SU-DHL-6 (cell line): ENCODE data around the gene ZNF610.

Source experiments
- H2AFZ ChIP-seq: fragments of 200-600 bp; sonication (generic); 2 replicates; pipeline ENCODE4 v1.6.1; 2014; ENCODE audit warnings: low read depth, mild to moderate bottlenecking, moderate library complexity, mixed read lengths, antibody characterized with exemption, low read length; ENCODE audit not compliant: severe bottlenecking
- H3F3A ChIP-seq: fragments of 200-600 bp; shearing (Covaris generic); 2 replicates; pipeline ENCODE4 v1.6.0; 2016; ENCODE audit warnings: antibody characterized with exemption, mild to moderate bottlenecking; ENCODE audit not compliant: insufficient read depth
- H3K27ac ChIP-seq: fragments of 200-600 bp; sonication (generic); 2 replicates; pipeline ENCODE4 v1.5.1; 2016; ENCODE audit warnings: low read depth, mild to moderate bottlenecking, low read length, moderate library complexity, mixed read lengths
- H3K27me3 ChIP-seq: fragments of 200-600 bp; sonication (generic), shearing (Covaris generic); 2 replicates; pipeline ENCODE4 v1.6.0; 2014; ENCODE audit warnings: mild to moderate bottlenecking, low read length
- H3K36me3 ChIP-seq: fragments of 200-600 bp; sonication (generic); 2 replicates; pipeline ENCODE4 v1.6.1; 2014; ENCODE audit warnings: mild to moderate bottlenecking, low read length, mixed read lengths
- H3K4me2 ChIP-seq: fragments of 300-600, 200-600 bp; shearing (Covaris generic), sonication (generic); 2 replicates; pipeline ENCODE4 v1.6.0; 2014; ENCODE audit warnings: low read length, low read depth, mild to moderate bottlenecking; ENCODE audit not compliant: poor library complexity, severe bottlenecking
- H3K4me3 ChIP-seq: fragments of 200-600 bp; sonication (generic); 2 replicates; pipeline ENCODE4 v1.5.1; 2014; ENCODE audit warnings: antibody characterized with exemption, low read length, mild to moderate bottlenecking, mixed read lengths; ENCODE audit not compliant: insufficient read depth, poor library complexity, severe bottlenecking
- H3K79me2 ChIP-seq: fragments of 200-600 bp; sonication (generic); 2 replicates; pipeline ENCODE4 v1.6.1; 2014; ENCODE audit warnings: mild to moderate bottlenecking, low read length, moderate library complexity; ENCODE audit not compliant: insufficient read depth
- H3K9ac ChIP-seq: fragments of 200-600 bp; sonication (generic); 2 replicates; pipeline ENCODE4 v1.7.0; 2014; ENCODE audit warnings: mild to moderate bottlenecking, low read length
- H3K9me2 ChIP-seq: fragments of 200-600 bp; sonication (generic); replicated peaks from 2 replicates; pipeline ENCODE4 v1.6.1; 2014; ENCODE audit warnings: low read length; ENCODE audit not compliant: insufficient read depth
- H3K9me3 ChIP-seq: fragments of 200-600 bp; sonication (generic); 2 replicates; pipeline ENCODE4 v1.6.1; 2014; ENCODE audit warnings: low read length, mixed read lengths; ENCODE audit not compliant: insufficient read depth
- H4K20me1 ChIP-seq: fragments of 200-600 bp; sonication (generic); 2 replicates; pipeline ENCODE4 v1.6.1; 2014; ENCODE audit warnings: low read depth, mild to moderate bottlenecking, antibody characterized with exemption, low read length, moderate library complexity, mixed read lengths
- EZH2phosphoT487 ChIP-seq: fragments of 200-600 bp; sonication (generic), shearing (Covaris generic); conservative IDR thresholded peaks from 2 replicates; pipeline ENCODE4 v1.6.1; 2018; ENCODE audit warnings: mild to moderate bottlenecking, antibody characterized with exemption, low read length, moderate library complexity, mixed read lengths
- TF ChIP-seq, protein P1 (sequence below): fragments of 200-600 bp; sonication (generic); IDR thresholded peaks from one replicate; pipeline ENCODE4 v1.5.1; 2017; ENCODE audit warnings: antibody characterized with exemption, mild to moderate bottlenecking, low read length, moderate library complexity; ENCODE audit not compliant: insufficient read depth, poor library complexity, severe bottlenecking

Gene ZNF610

GRCh38 chr19:52345162-52345561, 9.1 kb downstream of the ZNF610 start:
- Histone ChIP-seq H3K27me3 (no peaks in the 10 kb centered on the region), H4K20me1 (no peaks in the 10 kb centered on the region), H3K4me3 (no peak overlapping the region), H2AFZ (no peak overlapping the region), H3K9me3 (no peaks in the 10 kb centered on the region), H3K9ac (no peak overlapping the region), H3K9me2 (no peaks in the 10 kb centered on the region), H3K4me2 (no peak overlapping the region), H3K36me3 (no peaks in the 10 kb centered on the region), H3K79me2 (no peaks in the 10 kb centered on the region), H3F3A (no peaks in the 10 kb centered on the region), H3K27ac (no peak overlapping the region)
- TF ChIP-seq, protein P1, sequence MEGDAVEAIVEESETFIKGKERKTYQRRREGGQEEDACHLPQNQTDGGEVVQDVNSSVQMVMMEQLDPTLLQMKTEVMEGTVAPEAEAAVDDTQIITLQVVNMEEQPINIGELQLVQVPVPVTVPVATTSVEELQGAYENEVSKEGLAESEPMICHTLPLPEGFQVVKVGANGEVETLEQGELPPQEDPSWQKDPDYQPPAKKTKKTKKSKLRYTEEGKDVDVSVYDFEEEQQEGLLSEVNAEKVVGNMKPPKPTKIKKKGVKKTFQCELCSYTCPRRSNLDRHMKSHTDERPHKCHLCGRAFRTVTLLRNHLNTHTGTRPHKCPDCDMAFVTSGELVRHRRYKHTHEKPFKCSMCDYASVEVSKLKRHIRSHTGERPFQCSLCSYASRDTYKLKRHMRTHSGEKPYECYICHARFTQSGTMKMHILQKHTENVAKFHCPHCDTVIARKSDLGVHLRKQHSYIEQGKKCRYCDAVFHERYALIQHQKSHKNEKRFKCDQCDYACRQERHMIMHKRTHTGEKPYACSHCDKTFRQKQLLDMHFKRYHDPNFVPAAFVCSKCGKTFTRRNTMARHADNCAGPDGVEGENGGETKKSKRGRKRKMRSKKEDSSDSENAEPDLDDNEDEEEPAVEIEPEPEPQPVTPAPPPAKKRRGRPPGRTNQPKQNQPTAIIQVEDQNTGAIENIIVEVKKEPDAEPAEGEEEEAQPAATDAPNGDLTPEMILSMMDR = no peak
- no peak for TF ChIP-seq EZH2phosphoT487

GRCh38 chr19:52351512-52351911, 15.5 kb downstream of the ZNF610 start:
- Histone ChIP-seq H3K4me2 (no peak overlapping the region), H3K9me2 (no peaks in the 10 kb centered on the region), H3F3A (no peaks in the 10 kb centered on the region), H3K9ac (no peak overlapping the region), H3K4me3 (no peak overlapping the region), H3K27ac (no peak overlapping the region), H3K79me2 (no peaks in the 10 kb centered on the region), H4K20me1 (no peaks in the 10 kb centered on the region), H3K36me3 (no peaks in the 10 kb centered on the region), H2AFZ (no peak overlapping the region), H3K27me3 (no peaks in the 10 kb centered on the region), H3K9me3 (no peaks in the 10 kb centered on the region)
- TF ChIP-seq EZH2phosphoT487 = no peak
- TF ChIP-seq, protein P1 = peak; percentile 35

DNA sequence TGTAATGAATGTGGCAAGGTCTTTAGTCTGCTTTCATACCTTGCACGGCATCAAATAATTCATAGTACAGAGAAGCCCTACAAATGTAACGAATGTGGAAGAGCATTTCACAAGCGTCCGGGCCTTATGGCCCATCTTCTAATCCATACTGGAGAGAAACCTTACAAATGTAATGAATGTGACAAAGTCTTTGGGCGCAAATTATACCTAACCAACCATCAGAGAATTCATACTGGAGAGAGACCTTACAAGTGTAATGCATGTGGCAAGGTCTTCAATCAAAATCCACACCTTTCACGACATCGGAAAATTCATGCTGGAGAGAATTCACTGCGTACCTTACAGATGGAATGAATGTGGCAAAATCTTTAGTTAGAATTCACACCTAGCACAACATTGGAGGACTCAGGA, 30.4 kb downstream of the ZNF610 start:
- Histone ChIP-seq H3K4me3 (no peak overlapping the region), H3F3A (no peaks in the 10 kb centered on the region), H3K9ac (no peak overlapping the region), H3K27me3 (no peaks in the 10 kb centered on the region), H3K27ac (no peak overlapping the region), H3K4me2 (no peak overlapping the region), H3K36me3 (no peaks in the 10 kb centered on the region), H2AFZ (no peak overlapping the region), H3K9me3 (peaks cover 25% of the 10 kb centered on the region; the same call in 1 of the 2 replicates), H3K9me2 (no peaks in the 10 kb centered on the region), H4K20me1 (no peaks in the 10 kb centered on the region), H3K79me2 (no peaks in the 10 kb centered on the region)
- no peak for TF ChIP-seq EZH2phosphoT487
- TF ChIP-seq, protein P1 = no peak
